ENCODE results near the gene CPA4.
"Not testable (repeated sequence)": the region's sequence is repeated elsewhere in the genome, so short reads cannot be mapped to it uniquely, and the experiment has no call there.

The CPA4 gene

DNA sequence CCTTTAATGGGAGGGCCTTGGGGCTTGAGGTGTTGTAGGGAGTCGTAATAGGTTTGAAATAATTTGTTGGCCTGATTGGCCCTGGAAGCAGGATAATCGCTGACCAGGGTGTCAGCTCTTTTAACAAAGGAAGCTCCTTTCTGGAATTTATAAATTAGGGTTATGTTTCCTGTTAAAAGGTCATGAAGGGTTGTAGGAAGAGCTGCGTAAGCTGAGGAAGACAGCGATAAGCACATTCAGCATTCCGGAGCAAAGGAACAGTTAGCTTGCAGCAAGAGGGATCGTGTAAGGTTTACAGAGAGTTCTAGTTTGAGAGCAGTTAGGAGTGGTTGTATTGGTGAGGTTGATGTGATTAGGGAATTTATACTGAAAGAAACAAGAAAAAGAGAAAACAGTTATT is 21.3 kb downstream of the CPA4 start:
- no peak for DNase-seq (ENCODE audit: low spot score)
- in situ Hi-C loops (cut with MboI; ENCODE audit: low pct_unique_long_range_greater_than_20kb, low sequenced_read_pairs, unreplicated experiment): no loop called here
- TF ChIP-seq, protein P1, sequence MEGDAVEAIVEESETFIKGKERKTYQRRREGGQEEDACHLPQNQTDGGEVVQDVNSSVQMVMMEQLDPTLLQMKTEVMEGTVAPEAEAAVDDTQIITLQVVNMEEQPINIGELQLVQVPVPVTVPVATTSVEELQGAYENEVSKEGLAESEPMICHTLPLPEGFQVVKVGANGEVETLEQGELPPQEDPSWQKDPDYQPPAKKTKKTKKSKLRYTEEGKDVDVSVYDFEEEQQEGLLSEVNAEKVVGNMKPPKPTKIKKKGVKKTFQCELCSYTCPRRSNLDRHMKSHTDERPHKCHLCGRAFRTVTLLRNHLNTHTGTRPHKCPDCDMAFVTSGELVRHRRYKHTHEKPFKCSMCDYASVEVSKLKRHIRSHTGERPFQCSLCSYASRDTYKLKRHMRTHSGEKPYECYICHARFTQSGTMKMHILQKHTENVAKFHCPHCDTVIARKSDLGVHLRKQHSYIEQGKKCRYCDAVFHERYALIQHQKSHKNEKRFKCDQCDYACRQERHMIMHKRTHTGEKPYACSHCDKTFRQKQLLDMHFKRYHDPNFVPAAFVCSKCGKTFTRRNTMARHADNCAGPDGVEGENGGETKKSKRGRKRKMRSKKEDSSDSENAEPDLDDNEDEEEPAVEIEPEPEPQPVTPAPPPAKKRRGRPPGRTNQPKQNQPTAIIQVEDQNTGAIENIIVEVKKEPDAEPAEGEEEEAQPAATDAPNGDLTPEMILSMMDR (IDR thresholded peaks at IDR 0.05; ENCODE audit: extremely low read depth, insufficient read depth, missing control alignments): no peak

DNA sequence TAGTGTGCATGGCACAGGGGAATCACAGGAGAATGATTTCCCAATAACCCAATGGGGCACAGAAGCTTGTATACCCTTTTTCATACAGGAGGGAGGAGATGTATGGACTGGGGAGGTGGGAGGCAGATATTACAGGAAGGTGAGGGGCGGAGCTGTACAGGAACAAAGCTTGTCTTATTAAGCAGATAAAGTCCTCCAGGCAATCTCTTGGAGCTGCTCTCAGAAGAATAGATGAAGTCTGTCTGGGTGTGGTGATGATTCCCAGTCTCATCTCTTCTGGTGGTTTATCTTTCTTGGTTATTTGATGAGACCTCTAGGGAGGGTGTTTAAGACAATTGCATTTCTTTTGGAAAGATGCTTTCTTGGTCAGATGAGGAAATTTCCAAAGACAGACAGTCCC is 26.6 kb downstream of the CPA4 start:
- DNase-seq (ENCODE audit: low spot score): no peak
- in situ Hi-C loops (cut with MboI; ENCODE audit: low pct_unique_long_range_greater_than_20kb, low sequenced_read_pairs, unreplicated experiment): no loop called here
- TF ChIP-seq, protein P1 (IDR thresholded peaks at IDR 0.05; ENCODE audit: extremely low read depth, insufficient read depth, missing control alignments): no peak

DNA sequence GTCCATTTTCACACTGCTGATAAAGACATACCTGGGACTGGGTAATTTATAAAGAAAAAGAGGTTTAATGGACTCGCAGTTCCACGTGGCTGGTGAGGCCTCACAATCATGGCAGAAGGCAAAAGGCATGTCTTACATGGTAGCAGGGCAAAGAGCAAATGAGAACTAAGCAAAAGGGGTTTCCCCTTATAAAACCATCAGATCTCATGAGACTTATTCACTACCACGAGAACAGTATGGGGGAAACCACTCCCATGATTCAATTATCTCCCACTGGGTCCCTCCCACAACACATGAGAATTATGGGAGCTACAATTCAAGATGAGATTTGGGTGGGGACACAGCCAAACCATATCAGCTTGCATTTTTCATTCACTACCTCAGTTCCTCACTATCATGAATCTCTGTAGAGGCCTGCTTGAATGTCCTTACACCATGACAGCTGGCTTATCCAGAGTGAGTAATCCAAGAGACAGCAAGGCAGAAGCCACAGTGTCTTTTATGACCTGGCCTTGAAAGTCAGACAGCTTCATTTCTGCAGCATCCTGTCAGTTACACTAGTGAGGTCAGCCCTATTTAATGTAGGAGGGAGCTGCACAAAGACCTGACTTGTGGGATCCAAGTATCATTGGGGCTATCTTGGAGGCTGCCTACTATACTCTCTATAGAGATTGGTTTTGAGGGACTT is 28.7 kb downstream of the CPA4 start:
- in situ Hi-C loops (cut with MboI; ENCODE audit: low pct_unique_long_range_greater_than_20kb, low sequenced_read_pairs, unreplicated experiment); DNase-seq (ENCODE audit: low spot score): not testable (repeated sequence)

- in situ Hi-C loops (cut with MboI; ENCODE audit: low pct_unique_long_range_greater_than_20kb, low sequenced_read_pairs, unreplicated experiment): no loop called here
- DNase-seq (ENCODE audit: low spot score): no peak
- TF ChIP-seq, protein P1 (IDR thresholded peaks at IDR 0.05; ENCODE audit: extremely low read depth, insufficient read depth, missing control alignments): no peak
Observed at GRCh38 chr7:130322615-130323014, 29.7 kb downstream of the CPA4 start.

DNA sequence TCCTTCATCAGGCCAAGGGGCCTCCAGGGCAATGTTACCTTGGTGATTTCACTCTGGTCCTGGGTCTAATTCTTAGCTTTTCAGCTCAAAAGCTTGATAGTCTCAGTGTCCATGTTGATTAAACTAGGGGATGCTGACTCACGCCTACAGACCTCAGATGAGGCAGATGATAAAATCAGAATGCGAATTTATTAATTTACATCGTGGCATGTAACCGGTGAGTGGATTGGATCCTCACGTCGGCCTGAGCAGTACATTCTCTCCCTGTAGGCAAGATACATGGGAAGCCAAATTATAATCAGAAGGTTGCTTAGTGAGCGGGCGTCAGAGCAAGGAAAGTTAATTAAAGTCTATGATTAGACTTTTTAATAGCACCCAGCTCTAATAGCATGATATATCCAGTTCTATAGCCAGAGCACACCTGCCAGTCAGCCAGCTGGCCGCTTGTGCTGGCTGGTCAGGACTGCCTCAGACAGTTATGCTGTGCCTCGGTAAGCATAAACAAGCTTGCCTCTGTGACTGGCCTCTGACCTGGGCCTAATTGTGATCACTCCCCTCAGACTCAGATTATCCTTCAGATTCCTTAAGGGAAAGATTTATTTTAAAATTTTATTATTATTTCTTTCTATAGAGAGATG is 31.5 kb downstream of the CPA4 start:
- no peak for DNase-seq (ENCODE audit: low spot score)
- in situ Hi-C loops (cut with MboI; ENCODE audit: low pct_unique_long_range_greater_than_20kb, low sequenced_read_pairs, unreplicated experiment): no loop called here
- TF ChIP-seq, protein P1 (IDR thresholded peaks at IDR 0.05; ENCODE audit: extremely low read depth, insufficient read depth, missing control alignments): no peak

GRCh38 chr7:130329681-130330080 is 36.7 kb downstream of the CPA4 start:
- no peak for DNase-seq (ENCODE audit: low spot score)
- TF ChIP-seq, protein P1 (IDR thresholded peaks at IDR 0.05; ENCODE audit: extremely low read depth, insufficient read depth, missing control alignments): no peak
- in situ Hi-C loops (cut with MboI; ENCODE audit: low pct_unique_long_range_greater_than_20kb, low sequenced_read_pairs, unreplicated experiment): no loop called here

- in situ Hi-C loops (cut with MboI; ENCODE audit: low pct_unique_long_range_greater_than_20kb, low sequenced_read_pairs, unreplicated experiment): no loop called here
- no peak for DNase-seq (ENCODE audit: low spot score)
- TF ChIP-seq, protein P1 (IDR thresholded peaks at IDR 0.05; ENCODE audit: extremely low read depth, insufficient read depth, missing control alignments): no peak
Observed at GRCh38 chr7:130332259-130333053, 39.5 kb downstream of the CPA4 start.
